ENCODE data around the gene NGFR.

The NGFR gene

DNA sequence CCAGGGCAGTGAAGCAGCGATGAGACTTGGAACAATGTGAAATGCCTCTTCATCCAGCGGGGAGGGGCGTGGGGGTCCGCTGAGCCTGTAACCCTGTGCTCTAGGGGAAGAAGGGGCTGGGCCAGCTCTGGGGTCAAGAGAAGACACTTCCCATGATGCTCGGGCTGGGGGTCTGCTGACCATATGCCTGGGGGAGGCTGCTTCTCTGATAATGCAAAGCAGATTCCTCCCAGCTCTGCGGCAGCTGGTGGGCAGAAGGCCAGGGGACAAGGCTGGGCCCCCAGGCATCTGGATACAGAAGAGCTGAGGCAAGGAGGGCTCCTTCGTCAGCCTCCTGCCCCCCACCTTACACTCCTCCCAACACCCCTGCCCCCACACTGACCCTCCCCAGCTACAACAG lies 24.7 kb downstream of the NGFR start:
- no peak for DNase-seq

DNA sequence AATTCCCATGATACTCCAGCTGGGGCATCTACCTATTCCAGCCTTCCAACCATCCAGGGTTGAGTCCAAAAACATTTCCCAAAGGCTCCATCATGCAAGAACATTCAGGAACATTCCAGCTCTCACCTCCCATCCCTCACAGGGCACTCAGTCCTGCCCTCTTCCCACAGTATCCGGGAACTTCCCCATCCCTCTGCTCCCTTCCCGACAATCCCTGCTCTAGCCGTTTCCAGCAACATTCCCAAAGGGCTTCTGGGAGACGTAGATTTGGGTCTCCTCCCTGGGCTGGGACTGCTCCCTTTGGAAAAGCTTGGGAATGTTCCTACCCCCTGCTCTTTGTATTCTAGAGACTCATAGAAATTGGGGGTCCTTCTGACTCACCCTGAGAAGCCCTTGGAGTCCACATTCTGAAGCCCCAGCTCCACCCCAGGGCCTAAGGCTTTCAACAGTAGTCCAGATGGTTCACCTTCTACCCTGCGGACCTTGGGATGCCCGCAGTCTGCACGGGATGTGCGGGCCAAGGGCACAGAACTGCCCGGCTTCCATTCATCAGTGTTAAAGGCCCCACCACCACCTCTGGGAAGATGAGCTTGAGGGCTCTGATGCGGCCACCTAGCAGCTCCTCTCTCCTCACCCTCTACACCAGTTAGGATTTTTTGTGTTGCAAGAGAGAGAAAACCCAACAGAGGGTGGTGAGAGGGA lies 25.4 kb downstream of the NGFR start:
- no peak for DNase-seq

DNA sequence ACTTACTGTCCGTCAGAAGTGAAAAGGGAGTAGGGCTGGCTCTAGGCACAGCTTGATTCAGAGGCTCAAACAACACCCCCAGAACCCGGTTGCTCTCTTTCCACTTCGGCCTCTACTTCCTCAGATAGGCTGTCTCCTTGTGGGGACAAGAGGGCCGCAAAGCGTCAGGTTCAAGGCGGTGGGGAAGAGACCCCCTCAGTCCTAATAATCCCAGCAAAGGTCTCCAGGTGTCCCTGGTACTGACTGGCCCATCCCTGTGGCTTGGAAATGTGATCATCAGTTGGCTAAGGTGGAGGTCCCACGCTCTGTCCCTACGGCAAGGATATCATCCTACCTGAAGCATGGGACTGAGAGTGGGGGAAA lies 26.0 kb downstream of the NGFR start:
- DNase-seq: no peak

DNA sequence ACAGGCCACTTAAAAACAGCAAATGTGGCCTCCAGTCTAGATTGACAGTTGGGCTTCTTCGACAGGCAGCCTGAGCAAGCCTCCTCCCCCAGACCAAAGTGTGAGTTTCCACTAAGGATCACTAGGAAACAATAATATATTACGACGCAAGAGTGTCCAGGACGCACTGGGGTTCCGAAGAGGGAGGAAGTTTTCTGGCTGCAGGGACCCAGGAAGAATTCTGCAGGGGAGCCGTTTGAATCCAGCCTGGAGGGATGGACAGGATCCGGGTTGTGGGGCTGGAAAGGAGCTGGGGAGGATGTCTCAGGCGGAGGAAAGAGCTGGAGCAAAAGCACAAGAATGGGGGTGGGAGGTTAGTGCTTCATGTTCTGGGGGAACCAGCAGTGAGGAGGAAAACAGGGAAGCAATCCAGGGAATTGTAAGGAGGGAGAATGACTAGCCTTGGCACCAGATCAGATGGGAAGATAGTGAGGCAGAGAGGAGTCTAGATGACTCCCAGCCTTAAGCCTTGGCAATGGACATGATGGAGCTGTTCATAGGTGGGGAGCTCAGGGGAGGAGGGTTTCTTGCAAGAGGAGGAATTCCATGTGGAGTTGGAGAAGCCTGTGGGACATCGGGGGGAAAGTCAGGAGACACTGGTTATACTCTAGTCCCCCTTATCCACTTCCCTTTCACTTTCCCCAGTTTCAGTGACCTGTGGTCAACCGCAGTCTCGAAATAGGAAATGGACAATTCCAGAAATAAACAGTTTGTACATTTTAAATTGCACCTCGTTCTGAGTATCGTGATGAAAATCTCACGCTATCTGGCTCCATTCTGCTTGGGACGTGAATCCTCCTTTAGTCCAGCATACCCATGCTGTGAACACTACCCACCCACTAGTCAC lies 26.6 kb downstream of the NGFR start:
- DNase-seq: no peak

DNA sequence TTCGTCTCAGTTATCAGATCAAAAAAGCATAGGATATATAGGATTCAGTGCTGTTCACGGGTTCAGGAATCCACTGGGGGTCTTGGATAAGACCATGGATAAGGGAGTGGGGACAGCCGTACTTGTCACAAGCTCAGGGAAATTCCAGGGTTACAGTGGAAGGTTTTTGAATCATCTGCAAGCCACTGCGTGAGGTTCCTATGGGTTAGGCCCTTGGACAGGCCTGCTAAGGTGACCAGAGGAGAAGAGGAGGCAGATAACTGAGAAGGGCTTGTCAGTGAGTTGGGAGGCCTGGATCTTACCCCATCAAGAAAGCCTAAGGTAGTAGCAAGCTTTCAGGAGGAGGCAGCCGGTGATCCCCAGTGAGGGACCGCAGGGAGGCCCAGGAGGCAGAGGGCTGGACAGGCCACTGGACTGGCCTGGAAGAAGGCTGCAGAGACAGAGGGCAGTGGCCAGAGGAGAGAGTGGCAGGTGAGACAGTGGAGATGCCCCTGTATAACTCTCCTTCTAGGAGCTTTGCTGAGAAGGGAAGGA lies 27.3 kb downstream of the NGFR start:
- no peak for DNase-seq

DNA sequence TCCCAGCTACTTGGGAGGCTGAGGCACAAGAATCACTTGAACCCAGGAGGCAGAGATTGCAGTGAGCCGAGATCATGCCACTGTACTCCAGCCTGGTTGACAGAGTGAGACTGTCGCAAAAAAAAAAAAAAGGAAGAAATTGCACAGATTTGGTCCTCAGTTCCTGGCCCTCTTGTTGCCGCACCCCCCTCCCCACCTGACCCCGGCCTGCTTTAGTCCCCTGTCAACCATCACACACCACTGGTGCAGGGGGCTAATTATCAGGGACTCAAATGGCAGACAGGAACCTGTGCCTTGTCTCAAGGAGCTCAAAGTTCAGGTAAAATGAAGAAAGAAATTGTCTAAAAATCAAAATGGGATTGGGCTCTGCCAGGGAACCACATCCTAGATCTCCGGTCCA lies 28.1 kb downstream of the NGFR start:
- DNase-seq: no peak

DNA sequence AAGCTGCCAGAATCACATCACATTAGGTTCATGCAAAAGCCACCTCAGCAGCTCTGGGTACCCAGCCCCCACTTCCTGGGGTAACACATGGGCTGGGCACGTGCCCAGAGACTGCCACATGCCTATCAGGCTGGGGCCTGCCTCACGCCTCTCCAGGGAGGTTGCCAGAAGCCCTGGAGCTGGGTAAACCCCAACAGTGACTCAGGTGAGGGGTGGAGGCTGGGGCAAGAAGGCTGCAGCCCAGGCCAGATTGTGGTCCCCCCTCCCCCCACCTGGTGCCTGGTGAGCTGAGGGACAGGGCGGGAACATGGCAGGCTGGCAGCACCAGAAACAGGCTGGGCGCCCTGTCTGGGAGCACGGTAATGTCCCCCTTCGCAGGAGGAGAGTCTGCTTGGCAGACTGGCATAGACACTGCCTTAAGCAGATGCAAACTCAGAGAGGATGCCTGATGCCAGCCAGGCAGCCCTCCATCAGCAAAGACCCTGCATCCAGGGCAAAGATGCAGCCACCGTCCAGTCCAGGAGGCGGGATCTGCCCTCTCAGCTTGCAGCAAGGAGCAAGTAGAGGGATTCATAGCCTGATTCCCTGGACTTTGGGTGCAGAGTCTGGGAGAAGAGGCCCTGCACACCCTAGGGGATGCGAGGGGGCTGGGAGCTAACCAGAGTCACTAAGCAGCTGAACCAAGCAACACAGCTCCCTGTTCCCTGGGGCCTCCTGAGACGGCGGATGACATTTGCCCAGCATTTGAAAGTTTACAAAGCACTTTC lies 28.8 kb downstream of the NGFR start:
- no peak for DNase-seq

DNA sequence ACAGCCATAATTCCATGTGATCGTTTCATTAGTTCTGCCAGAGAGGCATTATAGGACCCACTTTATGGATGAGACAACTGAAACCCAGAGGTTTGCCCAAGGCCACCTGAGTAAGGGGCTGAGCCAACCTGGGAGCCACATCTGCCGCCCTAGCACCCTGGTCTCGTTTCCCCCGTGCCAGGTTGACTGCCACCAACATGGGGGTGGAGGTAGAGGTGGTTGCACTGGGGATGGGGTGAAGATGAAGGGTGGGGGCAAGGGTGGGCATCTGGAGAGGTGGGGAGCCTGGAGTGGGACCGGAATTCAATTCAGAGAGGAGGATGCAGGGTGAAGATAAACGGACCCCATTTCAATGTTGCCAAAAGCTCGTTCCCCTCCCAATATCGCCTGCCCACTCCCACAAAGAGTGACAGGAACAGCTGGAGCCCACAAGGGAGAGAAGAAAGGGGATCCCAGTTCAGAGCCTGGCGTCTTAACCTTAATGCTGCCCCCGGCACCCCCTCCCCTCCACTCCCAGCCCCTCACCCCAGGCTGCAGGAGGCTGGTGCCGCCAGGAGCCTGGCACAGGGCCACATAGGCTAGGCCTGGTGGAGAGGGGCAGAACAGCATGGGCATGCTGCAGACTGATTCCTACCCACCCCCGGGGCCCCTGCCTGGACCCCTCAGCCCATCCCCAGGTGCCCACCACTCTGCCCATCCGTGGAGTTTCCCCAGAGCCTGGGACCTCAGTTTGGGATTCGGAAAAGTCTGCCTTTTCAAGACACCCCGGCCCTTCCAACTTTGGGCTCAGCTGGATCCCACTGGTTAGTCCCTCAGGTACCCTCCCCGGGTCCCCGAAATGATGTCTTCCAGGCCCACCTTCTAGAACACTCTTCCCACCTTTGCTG lies 29.6 kb downstream of the NGFR start:
- DNase-seq: no peak

DNA sequence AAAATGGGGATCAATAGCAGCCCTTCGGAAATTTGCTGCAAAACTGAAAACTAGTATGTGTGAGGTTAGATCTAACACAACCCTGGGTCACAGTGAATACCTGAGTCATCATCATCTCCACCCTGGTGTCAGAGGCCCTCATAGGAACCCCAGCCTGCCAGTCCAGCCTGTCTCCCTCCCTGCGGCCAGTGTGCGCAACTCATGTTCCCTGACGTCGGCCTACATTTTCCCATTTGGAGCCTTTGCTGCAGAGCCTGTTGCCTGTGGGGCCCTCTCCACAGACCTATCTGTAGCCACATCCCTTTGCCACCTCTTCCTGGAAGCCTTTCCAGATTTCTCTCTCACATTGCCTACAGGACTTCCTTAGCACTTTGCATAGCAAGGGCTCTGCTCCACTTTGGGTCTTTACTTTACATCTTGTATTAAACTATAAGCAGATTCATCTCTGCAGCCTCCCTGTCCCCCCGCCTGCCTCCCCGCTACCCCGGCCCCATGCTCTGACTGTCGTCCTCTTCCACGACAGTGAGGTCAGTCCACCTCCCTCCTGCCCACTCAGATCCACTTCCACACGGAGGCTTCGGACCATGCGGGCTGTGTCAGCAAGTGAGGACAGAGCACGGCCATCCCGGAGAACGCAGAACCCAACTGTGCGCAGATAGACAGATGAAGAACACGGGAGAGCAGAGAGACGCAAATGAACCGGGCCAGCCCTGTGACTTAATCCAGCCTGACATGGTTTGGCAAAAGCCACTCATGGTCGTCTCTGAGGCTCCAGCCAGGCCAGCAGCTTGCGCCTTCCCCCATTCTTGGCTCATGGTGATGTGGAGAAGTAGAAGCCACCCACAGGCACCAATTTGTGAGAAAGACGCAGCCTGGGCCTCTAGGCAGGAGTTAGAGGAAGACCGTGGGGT lies 31.0 kb downstream of the NGFR start:
- no peak for DNase-seq

DNA sequence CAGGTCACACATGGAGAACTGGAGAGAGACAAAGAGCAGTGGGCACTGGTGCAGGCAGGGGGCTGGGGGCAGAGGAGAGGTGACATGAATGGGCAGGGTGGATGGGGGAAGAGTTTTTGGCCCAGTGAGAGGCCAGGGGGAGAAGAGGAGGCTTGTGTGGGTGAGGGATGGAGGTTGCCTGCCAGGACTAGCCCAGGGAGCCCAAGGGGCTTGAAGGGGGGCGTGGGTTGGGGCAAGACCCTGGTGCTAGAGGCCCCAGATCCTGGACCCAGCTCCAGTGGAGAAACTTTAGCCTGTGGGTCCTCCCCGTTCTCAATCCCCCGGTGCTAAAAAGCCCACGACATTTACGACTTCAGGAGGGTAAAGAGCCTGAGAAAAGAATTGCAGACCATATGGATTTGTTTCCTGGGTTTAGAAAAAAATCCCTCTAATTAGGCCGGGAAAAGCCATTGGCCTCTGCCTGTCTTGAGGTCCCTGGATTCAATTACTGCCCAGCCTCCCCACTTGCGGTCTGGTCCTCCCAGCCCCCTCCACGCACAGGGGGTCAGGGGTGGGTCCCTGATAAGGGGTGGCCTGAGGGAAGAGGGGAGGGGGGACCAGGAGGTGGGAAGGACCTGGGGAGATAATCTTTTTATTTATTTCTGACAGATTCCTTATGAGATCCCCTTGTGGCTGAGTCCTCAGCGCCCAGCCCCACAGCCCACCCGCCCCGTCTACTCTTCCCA lies 33.0 kb downstream of the NGFR start:
- DNase-seq: no peak

DNA sequence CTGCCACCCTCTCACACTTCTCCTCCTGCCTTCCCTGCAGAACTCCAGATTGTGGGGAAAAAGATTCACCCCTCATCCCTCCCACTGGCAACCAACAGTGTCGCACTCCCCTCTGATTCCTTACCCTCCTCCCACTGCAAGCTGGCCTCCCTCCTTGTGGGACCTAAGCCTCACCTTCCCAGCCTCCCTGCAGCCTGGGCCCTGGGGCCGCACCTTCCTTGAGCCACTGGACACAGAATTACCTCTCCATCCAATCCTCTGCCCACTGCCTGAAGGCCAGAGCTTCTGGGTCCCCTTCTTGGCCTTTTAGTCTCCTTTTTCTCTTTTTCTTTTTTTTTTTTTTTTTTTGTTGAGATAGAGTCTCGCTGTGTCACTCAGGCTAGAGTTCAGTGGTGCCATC lies 33.9 kb downstream of the NGFR start:
- no peak for DNase-seq

DNA sequence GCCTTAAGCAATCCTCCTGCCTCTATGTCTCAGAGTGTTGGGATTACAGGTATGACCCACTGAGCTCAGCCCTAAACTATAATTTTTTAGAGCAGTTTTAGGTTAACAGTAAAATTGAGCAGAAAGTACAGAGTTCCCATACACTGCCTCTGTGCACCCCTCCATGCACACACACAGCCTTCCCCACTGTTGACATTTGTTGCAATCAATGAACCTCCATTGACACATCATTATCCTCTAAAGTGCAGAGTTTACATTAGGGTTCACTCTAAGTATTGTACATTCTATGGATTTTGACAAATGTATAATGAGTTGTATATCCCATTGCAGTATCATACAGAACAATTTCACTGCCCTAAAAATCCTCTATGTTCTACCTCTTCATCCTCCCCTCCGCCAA lies 35.0 kb downstream of the NGFR start:
- no peak for DNase-seq

DNA sequence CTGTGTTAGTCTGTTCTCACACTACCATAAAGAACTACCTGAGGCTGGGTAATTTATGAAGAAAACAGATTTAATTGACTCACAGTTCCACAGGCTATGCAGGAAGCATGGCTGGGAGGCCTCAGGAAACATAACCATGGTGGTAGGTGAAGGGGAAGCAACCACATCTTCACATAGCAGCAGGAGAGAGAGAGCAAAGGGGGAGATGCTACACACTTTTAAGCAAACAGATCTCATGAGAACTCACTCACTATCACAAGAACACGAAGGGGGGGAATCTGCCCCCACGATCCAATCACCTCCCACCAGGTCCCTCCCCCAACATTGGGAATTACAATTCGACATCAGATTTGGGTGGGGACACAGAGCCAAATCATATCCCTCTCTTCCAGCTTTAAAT lies 48.8 kb downstream of the NGFR start:
- no peak for DNase-seq

DNA sequence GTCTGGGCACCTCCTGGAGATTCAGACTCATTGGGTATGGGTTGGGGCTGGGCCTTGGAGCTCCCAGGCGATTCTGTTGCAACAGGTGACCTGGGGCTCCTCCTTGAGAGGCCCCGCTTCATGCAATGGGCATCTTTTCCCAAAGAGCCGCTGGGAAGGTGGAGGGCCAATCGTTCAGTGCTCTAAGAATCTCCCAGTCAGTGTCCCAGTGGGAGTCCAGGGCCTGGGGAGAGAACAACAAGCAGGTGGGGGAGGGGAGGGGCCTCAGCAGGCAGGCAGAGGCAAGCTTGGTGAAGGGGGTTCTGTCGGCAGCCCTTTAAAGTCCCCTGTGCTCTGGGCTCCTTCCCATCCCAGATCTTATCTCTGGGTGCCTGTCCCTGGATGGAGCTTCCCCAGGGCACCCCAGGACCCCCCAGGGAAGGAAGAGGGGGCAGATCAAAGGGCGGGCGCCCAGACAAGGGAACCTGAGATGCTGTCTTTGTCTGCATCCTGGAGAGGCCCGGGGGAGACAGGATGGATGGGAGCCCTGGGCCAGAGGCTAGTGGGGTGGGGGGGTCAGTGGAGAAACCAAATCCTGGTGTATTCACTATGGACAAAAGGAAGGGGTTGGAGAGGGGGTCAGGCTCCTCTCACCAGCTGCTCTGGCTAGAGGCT lies 50.0 kb downstream of the NGFR start:
- DNase-seq: no peak

DNA sequence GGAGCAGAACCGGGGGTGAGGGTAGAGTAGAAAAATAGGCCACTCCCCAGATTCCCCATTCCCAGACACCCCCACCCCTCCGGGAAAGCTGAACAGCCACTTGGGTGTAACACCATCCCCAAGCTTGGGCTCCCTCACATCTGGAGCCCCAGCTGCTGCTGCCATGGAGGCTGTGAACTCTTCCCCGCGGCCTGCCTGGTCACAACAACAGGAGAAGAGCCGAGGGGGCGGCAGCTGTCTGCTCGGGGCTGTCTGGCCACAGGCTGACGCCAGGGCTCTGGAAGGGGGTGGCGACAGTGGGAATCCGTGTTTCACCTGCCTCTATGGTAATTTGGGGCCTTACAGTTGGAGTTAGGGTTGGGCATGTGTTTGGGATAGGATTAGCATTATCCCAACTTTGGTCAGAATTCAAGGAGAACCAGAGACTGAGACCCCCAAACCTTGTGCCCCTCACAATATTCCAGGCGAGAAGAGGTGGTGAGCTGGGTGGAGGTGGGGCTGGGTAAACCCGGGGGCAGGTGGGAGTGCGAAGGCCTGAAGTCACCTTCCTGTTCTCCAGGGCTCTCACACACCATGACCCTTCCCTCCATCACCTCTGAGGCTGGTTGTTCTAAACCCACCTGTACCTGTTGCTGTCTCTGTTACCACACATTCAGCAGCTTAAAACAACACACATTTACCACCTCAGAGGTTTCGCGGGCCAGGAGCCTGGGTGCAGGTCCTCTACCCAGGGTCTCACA lies 50.9 kb downstream of the NGFR start:
- no peak for DNase-seq

DNA sequence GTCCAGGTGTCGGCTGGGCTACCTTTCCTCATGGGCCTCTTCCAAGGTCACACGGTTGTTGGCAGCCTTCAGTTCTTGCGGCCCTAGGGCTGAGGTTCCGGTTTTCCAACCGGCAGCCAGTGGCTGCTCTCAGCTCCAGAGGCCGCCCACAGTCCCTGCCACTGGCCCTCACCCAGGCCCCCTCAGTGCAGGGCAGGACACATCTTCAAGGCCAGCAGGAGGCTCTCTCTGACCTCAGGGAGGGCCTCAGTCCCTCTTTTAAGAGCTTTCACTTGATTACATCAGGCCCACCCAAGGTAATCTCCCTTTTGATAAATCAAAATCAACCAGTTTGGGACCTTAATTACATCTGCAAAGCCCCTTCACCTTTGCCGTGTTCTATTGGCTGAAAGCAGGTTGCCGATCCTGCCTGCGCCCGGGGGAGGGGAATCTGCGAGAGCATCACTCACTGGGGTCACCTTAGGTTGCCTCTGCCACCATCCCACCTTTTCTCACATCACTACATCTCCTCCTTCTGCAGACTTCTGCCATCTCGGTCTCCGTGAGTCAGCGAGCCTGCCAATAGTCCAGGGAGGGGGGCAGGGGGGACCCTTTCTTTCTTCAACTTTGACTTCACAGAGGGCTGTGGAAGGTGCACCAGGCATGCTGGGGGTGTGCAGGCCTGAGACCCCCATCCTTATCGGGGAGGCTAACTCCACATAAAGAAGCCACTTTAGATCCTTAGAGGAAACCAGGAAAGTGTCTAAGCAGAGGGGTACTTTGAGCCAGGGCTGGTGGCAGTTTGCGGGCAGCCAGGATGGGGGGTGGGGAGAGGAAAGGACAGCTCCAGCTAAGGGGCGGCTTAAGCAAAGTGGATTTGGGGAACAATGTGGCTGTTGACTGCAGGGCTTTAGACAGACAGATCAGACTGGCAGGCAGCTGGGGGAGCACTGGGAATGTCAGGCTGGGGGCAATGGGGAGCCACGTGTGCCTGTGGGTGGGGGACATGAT lies 51.7 kb downstream of the NGFR start:
- no peak for DNase-seq

DNA sequence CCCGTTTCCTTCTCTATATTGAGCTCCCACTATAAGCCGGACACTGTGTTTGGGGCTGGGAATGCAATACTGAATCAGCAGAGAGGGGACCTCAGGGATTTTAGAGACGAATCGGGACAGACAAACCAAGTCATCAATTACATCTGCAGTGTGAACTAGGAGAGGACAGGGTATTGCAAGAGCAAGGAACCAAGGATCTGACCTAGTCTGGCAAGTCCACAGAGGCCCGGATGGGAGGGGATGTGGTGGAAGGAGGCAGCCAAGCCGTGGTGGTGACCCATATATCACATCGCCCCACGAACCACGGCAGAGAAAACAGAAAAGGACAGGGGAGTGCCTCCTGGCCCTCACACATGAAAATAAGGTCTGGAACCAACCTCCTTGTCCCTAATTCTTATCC lies 52.5 kb downstream of the NGFR start:
- DNase-seq: no peak

DNA sequence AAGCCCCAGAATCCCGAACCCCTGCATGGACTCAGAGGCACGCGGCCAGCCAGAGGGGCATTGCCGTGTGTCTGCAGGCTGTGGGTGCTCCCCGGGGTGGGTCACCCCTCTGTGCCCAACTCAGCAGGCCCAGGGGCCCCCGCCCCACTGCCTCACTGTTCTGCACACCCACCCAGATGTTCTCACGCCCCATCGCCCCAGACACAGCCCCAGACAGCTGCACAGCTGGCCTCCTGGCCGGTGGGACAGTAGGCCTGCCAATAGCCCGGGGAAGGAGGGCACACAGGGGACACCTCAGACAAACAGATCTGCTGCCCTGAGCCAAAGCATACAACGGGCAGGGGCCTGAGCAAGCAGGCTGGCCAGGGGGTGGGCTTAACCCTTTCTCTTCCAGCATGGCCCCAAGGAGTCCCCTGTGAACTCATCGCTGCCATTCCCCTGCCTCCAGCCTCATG lies 53.0 kb downstream of the NGFR start:
- DNase-seq: no peak
